Stimulated activated naive CD8-positive, alpha-beta T cell treated with anti-CD3 and anti-CD28 coated beads, Interleukin-15, amount 100 ng/mL, for 72 hours (primary cell): ENCODE measurements around the gene TRPV5.

Source experiments
- ATAC-seq: fragments of 150-1000 bp; cut with Tn5 transposase; 2 replicates; pipeline ENCODE4 v1.10.0; 2021; ENCODE audit warnings: mild to moderate bottlenecking, moderate library complexity
- DNase-seq, 2 donors: peaks; one replicate each; pipeline ENCODE4 v3.0.0; 2021 to 2022
- H3K27ac Mint-ChIP-seq, 2 donors: one replicate each; pipeline ENCODE4 v1.8.0; 2022; ENCODE audit warnings: mild to moderate bottlenecking in 2 of 2, mixed read lengths in 2 of 2, moderate library complexity in 2 of 2
- H3K27me3 Mint-ChIP-seq: one replicate; pipeline ENCODE4 v1.8.0; 2022; ENCODE audit warnings: mixed read lengths
- H3K4me1 Mint-ChIP-seq: one replicate; pipeline ENCODE4 v1.8.0; 2022; ENCODE audit warnings: mild to moderate bottlenecking, mixed read lengths
- H3K4me3 Mint-ChIP-seq, 2 donors: one replicate each; pipeline ENCODE4 v1.8.0; 2022; ENCODE audit warnings: mild to moderate bottlenecking in 2 of 2, mixed read lengths in 2 of 2, moderate library complexity in 1 of 2
- H3K9me3 Mint-ChIP-seq, 2 donors: one replicate each; pipeline ENCODE4 v1.8.0; 2022; ENCODE audit warnings: mixed read lengths in 2 of 2

The TRPV5 gene

DNA sequence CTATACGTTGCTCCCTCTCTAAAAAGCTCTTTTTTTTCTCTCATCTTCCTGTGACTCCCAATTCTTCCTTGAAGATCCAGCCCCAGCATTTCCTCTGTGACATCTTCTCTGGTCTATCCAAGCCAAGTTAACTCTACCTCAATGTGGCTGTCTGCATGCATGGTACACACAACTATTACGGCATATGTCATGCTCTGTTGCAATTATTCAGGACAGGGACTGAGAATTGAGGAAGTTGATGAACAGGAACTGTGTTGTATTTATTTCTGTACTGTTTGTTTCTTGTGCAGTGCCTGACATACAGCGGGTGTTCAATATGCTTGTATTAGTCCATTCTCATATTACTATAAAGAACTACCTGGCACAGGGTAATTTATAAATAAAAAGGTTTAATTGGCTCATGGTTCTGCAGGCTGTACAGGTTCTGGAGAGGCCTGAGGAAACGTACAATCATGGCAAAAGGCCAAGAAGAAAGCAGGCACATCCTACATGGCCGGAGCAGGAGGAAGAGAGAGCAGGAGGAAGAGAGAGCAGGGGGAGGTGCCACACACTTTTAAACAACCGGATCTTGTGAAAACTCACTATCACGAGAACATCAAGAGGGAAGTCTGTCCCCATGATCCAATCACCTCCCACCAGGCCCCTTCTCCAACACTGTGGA, 6.3 kb downstream of the TRPV5 start:
- Mint-ChIP-seq H3K9me3 (no peaks in the 10 kb centered on the region), H3K27me3 (no peaks in the 10 kb centered on the region), H3K4me1 (no peaks in the 10 kb centered on the region), H3K27ac (no peak overlapping the region), H3K4me3 (no peak overlapping the region)
- ATAC-seq (no peak), DNase-seq (no peak)

DNA sequence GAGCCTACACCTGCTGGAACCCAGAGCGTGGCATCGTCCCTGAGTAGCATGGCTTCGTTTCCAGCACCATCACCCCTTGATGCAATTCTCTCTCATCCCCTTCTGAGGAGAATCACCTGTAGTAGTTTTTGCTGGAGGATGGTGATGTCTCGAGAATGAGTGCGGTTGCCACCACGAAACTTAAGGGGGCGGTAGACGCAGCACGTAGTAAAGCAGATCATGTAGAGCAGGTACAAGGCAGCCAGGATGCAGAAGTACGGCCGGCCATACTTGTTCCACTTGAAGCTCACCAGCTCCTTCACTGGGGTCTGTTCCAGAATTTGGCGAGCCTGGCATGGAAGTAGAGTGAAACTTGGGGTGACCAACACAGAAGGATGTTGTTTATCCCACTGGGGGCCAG, 8.1 kb downstream of the TRPV5 start:
- H3K27ac Mint-ChIP-seq: no peak overlapping the region
- no peaks in the 10 kb centered on the region for H3K27me3 Mint-ChIP-seq
- no peaks in the 10 kb centered on the region for H3K9me3 Mint-ChIP-seq
- H3K4me3 Mint-ChIP-seq: no peak overlapping the region
- H3K4me1 Mint-ChIP-seq: no peaks in the 10 kb centered on the region
- ATAC-seq (no peak), DNase-seq (no peak)

GRCh38 chr7:142923391-142923790, 10.2 kb downstream of the TRPV5 start:
- no peak for DNase-seq
- no peak for ATAC-seq
- no peak overlapping the region for H3K4me3 Mint-ChIP-seq
- peaks cover 8% of the 10 kb centered on the region for H3K27me3 Mint-ChIP-seq
- H3K4me1 Mint-ChIP-seq: no peaks in the 10 kb centered on the region
- no peak overlapping the region for H3K27ac Mint-ChIP-seq
- no peaks in the 10 kb centered on the region for H3K9me3 Mint-ChIP-seq

- ATAC-seq (no peak), DNase-seq (no peak)
- no peaks in the 10 kb centered on the region for H3K4me1 Mint-ChIP-seq
- H3K4me3 Mint-ChIP-seq: no peak overlapping the region
- H3K27me3 Mint-ChIP-seq: peaks cover 13% of the 10 kb centered on the region
- H3K27ac Mint-ChIP-seq: no peak overlapping the region
- no peaks in the 10 kb centered on the region for H3K9me3 Mint-ChIP-seq
Measured at GRCh38 chr7:142919656-142920055, 13.9 kb downstream of the TRPV5 start.

DNA sequence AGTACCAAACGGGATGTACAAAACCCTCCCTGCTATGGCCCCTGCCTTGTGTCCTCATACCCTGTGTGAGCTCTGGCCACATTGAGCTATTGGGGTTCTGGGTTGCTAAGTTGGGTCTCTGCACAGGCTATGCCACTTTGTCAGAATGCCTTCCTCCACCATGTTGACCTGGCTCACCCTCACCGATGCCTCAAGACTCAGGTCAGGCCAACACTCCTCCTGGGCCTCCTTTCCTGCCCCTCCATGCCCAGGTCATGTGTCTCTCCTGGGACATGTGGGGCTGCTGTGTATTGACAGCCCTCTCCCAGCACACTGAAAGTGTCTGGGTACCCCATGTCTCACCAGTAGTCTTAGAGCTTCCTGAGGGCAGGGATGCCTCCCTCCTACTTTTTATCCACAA, 14.6 kb downstream of the TRPV5 start:
- no peak for DNase-seq
- no peak overlapping the region for H3K4me3 Mint-ChIP-seq
- no peak for ATAC-seq
- H3K4me1 Mint-ChIP-seq: no peaks in the 10 kb centered on the region
- no peaks in the 10 kb centered on the region for H3K9me3 Mint-ChIP-seq
- H3K27me3 Mint-ChIP-seq: peaks cover 18% of the 10 kb centered on the region
- H3K27ac Mint-ChIP-seq: peak overlapping the region in 1 of 2 donors; percentile 27

DNA sequence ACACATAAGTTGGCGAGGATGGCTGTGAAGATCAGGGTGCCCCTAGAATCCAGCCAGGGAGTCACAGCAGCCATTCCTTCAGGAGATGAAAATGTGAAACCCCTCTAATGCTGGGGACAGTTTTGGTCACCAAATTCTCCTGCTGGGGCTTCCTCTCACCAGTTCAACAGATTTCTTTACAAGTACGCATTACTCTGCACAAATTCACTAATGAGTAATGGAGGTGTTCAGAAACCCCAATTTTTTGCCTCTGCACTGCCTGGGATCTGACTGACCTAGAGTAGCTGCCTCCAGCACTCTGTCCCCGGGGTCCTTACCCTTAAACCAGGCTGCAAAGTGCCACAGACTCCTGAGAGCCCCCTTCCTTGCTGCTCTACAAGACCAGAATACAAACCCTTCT, 16.1 kb downstream of the TRPV5 start:
- DNase-seq (no peak), ATAC-seq (no peak)
- Mint-ChIP-seq H3K27ac (no peak overlapping the region), H3K27me3 (peaks cover 25% of the 10 kb centered on the region), H3K9me3 (no peaks in the 10 kb centered on the region), H3K4me3 (no peak overlapping the region), H3K4me1 (no peaks in the 10 kb centered on the region)

- no peaks in the 10 kb centered on the region for H3K9me3 Mint-ChIP-seq
- no peak overlapping the region for H3K4me3 Mint-ChIP-seq
- H3K4me1 Mint-ChIP-seq: no peaks in the 10 kb centered on the region
- peaks cover 25% of the 10 kb centered on the region for H3K27me3 Mint-ChIP-seq
- no peak for DNase-seq
- H3K27ac Mint-ChIP-seq: no peak overlapping the region
- no peak for ATAC-seq
Measured at GRCh38 chr7:142916508-142916907, 17.0 kb downstream of the TRPV5 start.

- DNase-seq (no peak), ATAC-seq (no peak)
- Mint-ChIP-seq H3K9me3 (no peaks in the 10 kb centered on the region), H3K27ac (no peak overlapping the region), H3K4me1 (no peaks in the 10 kb centered on the region), H3K4me3 (no peak overlapping the region), H3K27me3 (peaks cover 25% of the 10 kb centered on the region)
Measured at GRCh38 chr7:142915315-142915714, 18.2 kb downstream of the TRPV5 start.

- no peak overlapping the region for H3K27ac Mint-ChIP-seq
- ATAC-seq (no peak), DNase-seq (no peak)
- H3K4me1 Mint-ChIP-seq: no peaks in the 10 kb centered on the region
- peaks cover 24% of the 10 kb centered on the region for H3K27me3 Mint-ChIP-seq
- H3K4me3 Mint-ChIP-seq: no peak overlapping the region
- no peaks in the 10 kb centered on the region for H3K9me3 Mint-ChIP-seq
Measured at GRCh38 chr7:142914121-142914520, 19.4 kb downstream of the TRPV5 start.

GRCh38 chr7:142913566-142913965, 20.0 kb downstream of the TRPV5 start:
- Mint-ChIP-seq H3K27me3 (peaks cover 18% of the 10 kb centered on the region), H3K9me3 (no peaks in the 10 kb centered on the region), H3K27ac (no peak overlapping the region), H3K4me3 (no peak overlapping the region), H3K4me1 (no peaks in the 10 kb centered on the region)
- ATAC-seq: no peak
- no peak for DNase-seq

GRCh38 chr7:142913051-142913450, 20.5 kb downstream of the TRPV5 start:
- no peak overlapping the region for H3K4me3 Mint-ChIP-seq
- no peak overlapping the region for H3K27ac Mint-ChIP-seq
- ATAC-seq: no peak
- H3K9me3 Mint-ChIP-seq: no peaks in the 10 kb centered on the region
- DNase-seq: no peak
- no peaks in the 10 kb centered on the region for H3K4me1 Mint-ChIP-seq
- peaks cover 13% of the 10 kb centered on the region for H3K27me3 Mint-ChIP-seq

GRCh38 chr7:142910481-142910880, 23.1 kb downstream of the TRPV5 start:
- H3K9me3 Mint-ChIP-seq: peaks cover 0 to 3% of the 10 kb centered on the region in 2 donors
- H3K4me1 Mint-ChIP-seq: no peaks in the 10 kb centered on the region
- ATAC-seq (no peak), DNase-seq (no peak)
- H3K4me3 Mint-ChIP-seq: no peak overlapping the region
- no peak overlapping the region for H3K27ac Mint-ChIP-seq
- H3K27me3 Mint-ChIP-seq: peaks cover 12% of the 10 kb centered on the region

- Mint-ChIP-seq H3K4me1 (no peaks in the 10 kb centered on the region), H3K9me3 (peaks cover 0 to 3% of the 10 kb centered on the region in 2 donors), H3K27ac (no peak overlapping the region), H3K27me3 (peaks cover 12% of the 10 kb centered on the region), H3K4me3 (no peak overlapping the region)
- ATAC-seq (no peak), DNase-seq (no peak)
Measured at GRCh38 chr7:142910031-142910433, 23.5 kb downstream of the TRPV5 start.

GRCh38 chr7:142908921-142909890, 24.3 kb downstream of the TRPV5 start:
- ATAC-seq: peak; percentile 48
- Mint-ChIP-seq H3K4me3 (no peak overlapping the region), H3K27ac (no peak overlapping the region), H3K4me1 (no peaks in the 10 kb centered on the region), H3K27me3 (peaks cover 10% of the 10 kb centered on the region), H3K9me3 (peaks cover 0 to 3% of the 10 kb centered on the region in 2 donors)
- DNase-seq: no peak

DNA sequence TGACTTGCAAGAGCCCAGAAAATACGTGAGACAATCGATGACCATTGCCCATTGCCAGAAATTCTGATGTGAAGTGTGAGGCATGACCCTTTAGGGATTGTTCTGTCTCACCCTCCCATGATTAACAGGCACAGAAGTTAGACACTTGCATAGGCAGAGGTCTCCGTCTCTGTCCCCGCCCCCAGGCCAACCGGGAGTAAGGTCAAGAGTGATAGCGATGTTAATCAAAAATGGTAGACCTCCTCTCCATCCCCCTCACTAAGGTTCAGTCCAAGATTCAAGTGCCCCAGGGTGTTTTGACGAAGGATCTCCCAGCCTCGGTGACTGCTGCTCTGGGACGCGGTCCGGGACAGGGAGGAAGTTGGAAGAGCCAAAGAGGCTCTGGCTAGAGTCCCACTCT, 25.3 kb downstream of the TRPV5 start:
- DNase-seq (no peak), ATAC-seq (no peak)
- no peak overlapping the region for H3K27ac Mint-ChIP-seq
- H3K4me1 Mint-ChIP-seq: no peaks in the 10 kb centered on the region
- peaks cover under 1% of the 10 kb centered on the region for H3K27me3 Mint-ChIP-seq
- H3K4me3 Mint-ChIP-seq: no peak overlapping the region
- peaks cover 0 to 3% of the 10 kb centered on the region in 2 donors for H3K9me3 Mint-ChIP-seq

- DNase-seq (no peak), ATAC-seq (no peak)
- Mint-ChIP-seq H3K4me1 (no peaks in the 10 kb centered on the region), H3K4me3 (no peak overlapping the region), H3K27me3 (no peaks in the 10 kb centered on the region), H3K27ac (no peak overlapping the region), H3K9me3 (peaks cover 0 to 8% of the 10 kb centered on the region in 2 donors)
Measured at GRCh38 chr7:142906643-142907042, 26.9 kb downstream of the TRPV5 start.
